AG04450 (cell line): ENCODE data around the gene TULP4. TPM values are rescaled to one million over a fixed set of nuclear protein-coding genes. Genes with fewer than 3 reads are reported as not detected.

Experiments used
- CTCF ChIA-PET: fragments of 300-600, 350-600 bp; formaldehyde crosslinking; extraction: SDS; loops from one replicate; lab custom pipeline; 2022; ENCODE audit warnings: antibody characterized with exemption, inconsistent platforms; lab: Charles Lee
- POLR2A ChIA-PET: fragments of 350-600 bp; formaldehyde crosslinking; extraction: SDS; loops from one replicate; lab custom pipeline; 2021; ENCODE audit warnings: antibody characterized with exemption, inconsistent platforms; lab: Yijun Ruan, JAX
- DNase-seq: peaks from one replicate; pipeline ENCODE4 v3.0.0-alpha.2; 2011; ENCODE audit warnings: low read depth, low spot score
- H3K27ac ChIP-seq: one replicate; pipeline ENCODE4 v1.5.1; 2012; ENCODE audit warnings: low read depth, low read length, control low read depth
- H3K27me3 ChIP-seq: one replicate; pipeline ENCODE4 v1.6.0; 2012; ENCODE audit warnings: low read length; ENCODE audit not compliant: control insufficient read depth, insufficient read depth
- H3K4me3 ChIP-seq: 2 replicates; pipeline ENCODE4 v1.5.1; 2011; ENCODE audit warnings: mild to moderate bottlenecking, low read depth, low read length, control low read depth
- H3K9me3 ChIP-seq: 2 replicates; pipeline ENCODE4 v1.5.1; 2012; ENCODE audit warnings: low read length; ENCODE audit not compliant: control insufficient read depth, insufficient read depth
- CTCF ChIP-seq: IDR thresholded peaks from 2 replicates; pipeline ENCODE4 v1.5.1; 2011; ENCODE audit warnings: low read depth, low read length, control low read depth, inconsistent platforms
- polyA plus RNA-seq: library from polyadenylated mRNA; depleted of rRNA; stranded (reverse); fragments of >200 nt; gene quantifications from 2 replicates; pipeline ENCODE4 v1.2.3, GENCODE V29; 2011

Gene TULP4
- polyA plus RNA-seq, 1 experiment = 15.9 TPM

GRCh38 chr6:158376631-158377081, 64.4 kb downstream of the TULP4 start:
- TF ChIP-seq CTCF = no peak
- no peak overlapping the region for H3K4me3 ChIP-seq
- H3K27me3 ChIP-seq = no peaks in the 10 kb centered on the region
- DNase-seq = peak; percentile 36
- no peaks in the 10 kb centered on the region for H3K9me3 ChIP-seq
- ChIA-PET CTCF (no interaction called here), POLR2A (no interaction called here)
- no peak overlapping the region for H3K27ac ChIP-seq

GRCh38 chr6:158377860-158378259, 65.6 kb downstream of the TULP4 start:
- ChIA-PET CTCF (interaction anchor here (1.0 kb wide), 1 partner anchor 9 kb away, joined by 3 read pairs; no protein-coding TSS in a partner anchor), POLR2A (no interaction called here)
- TF ChIP-seq CTCF = no peak
- Histone ChIP-seq H3K9me3 (no peaks in the 10 kb centered on the region), H3K27ac (peak overlapping the region; percentile 81), H3K27me3 (no peaks in the 10 kb centered on the region), H3K4me3 (no peak overlapping the region)
- DNase-seq = peak; percentile 50

- no peak for DNase-seq
- no peak for TF ChIP-seq CTCF
- no peak overlapping the region for H3K27ac ChIP-seq
- ChIA-PET CTCF (interaction anchor here (0.6 to 2.0 kb wide), 3 partner anchors 22 to 74 kb away, joined by 5 to 8 read pairs (median 6); no protein-coding TSS in a partner anchor), POLR2A (no interaction called here)
- H3K27me3 ChIP-seq = no peaks in the 10 kb centered on the region
- no peak overlapping the region for H3K4me3 ChIP-seq
- no peaks in the 10 kb centered on the region for H3K9me3 ChIP-seq
Measured at GRCh38 chr6:158379336-158379735, 67.1 kb downstream of the TULP4 start.

GRCh38 chr6:158381214-158381613, 68.9 kb downstream of the TULP4 start:
- no peak for DNase-seq
- Histone ChIP-seq H3K9me3 (no peaks in the 10 kb centered on the region), H3K4me3 (no peak overlapping the region), H3K27me3 (no peaks in the 10 kb centered on the region), H3K27ac (no peak overlapping the region)
- ChIA-PET CTCF (interaction anchor here (1.2 to 2.0 kb wide), 2 partner anchors 20 kb away, joined by 3 to 8 read pairs; no protein-coding TSS in a partner anchor), POLR2A (no interaction called here)
- TF ChIP-seq CTCF = no peak

GRCh38 chr6:158382491-158382890, 70.2 kb downstream of the TULP4 start:
- H3K27ac ChIP-seq = no peak overlapping the region
- DNase-seq = no peak
- CTCF ChIA-PET = interaction anchor here (1.2 kb wide), 1 partner anchor 22 kb away, joined by 3 read pairs; no protein-coding TSS in a partner anchor
- no peaks in the 10 kb centered on the region for H3K27me3 ChIP-seq
- no peaks in the 10 kb centered on the region for H3K9me3 ChIP-seq
- POLR2A ChIA-PET = no interaction called here
- H3K4me3 ChIP-seq = no peak overlapping the region
- TF ChIP-seq CTCF = no peak
